BLaER1 (cell line): Measurements from ENCODE around the gene DPP10.

ENCODE experiments used
- H3K27ac ChIP-seq: shearing (Covaris generic); formaldehyde crosslinking; 2 replicates; pipeline ENCODE4 v1.8.1; 2022
- H3K27me3 ChIP-seq: shearing (Covaris generic); formaldehyde crosslinking; 2 replicates; pipeline ENCODE4 v1.8.1; 2022
- H3K36me3 ChIP-seq: shearing (Covaris generic); formaldehyde crosslinking; 2 replicates; pipeline ENCODE4 v1.8.1; 2022
- H3K4me1 ChIP-seq: shearing (Covaris generic); formaldehyde crosslinking; 2 replicates; pipeline ENCODE4 v1.8.1; 2022
- H3K4me2 ChIP-seq: shearing (Covaris generic); formaldehyde crosslinking; 2 replicates; pipeline ENCODE4 v1.8.1; 2022
- H3K4me3 ChIP-seq: shearing (Covaris generic); formaldehyde crosslinking; 2 replicates; pipeline ENCODE4 v1.8.1; 2022
- H3K9ac ChIP-seq: shearing (Covaris generic); formaldehyde crosslinking; 2 replicates; pipeline ENCODE4 v1.8.1; 2022
- H3K9me3 ChIP-seq: shearing (Covaris generic); formaldehyde crosslinking; 2 replicates; pipeline ENCODE4 v1.8.1; 2022
- H4K20me1 ChIP-seq: shearing (Covaris generic); formaldehyde crosslinking; 2 replicates; pipeline ENCODE4 v1.8.1; 2022
- Cebpa-rat ChIP-seq: shearing (Covaris generic); IDR thresholded peaks from 2 replicates; pipeline ENCODE4 v1.8.1; 2022

The DPP10 gene

DNA sequence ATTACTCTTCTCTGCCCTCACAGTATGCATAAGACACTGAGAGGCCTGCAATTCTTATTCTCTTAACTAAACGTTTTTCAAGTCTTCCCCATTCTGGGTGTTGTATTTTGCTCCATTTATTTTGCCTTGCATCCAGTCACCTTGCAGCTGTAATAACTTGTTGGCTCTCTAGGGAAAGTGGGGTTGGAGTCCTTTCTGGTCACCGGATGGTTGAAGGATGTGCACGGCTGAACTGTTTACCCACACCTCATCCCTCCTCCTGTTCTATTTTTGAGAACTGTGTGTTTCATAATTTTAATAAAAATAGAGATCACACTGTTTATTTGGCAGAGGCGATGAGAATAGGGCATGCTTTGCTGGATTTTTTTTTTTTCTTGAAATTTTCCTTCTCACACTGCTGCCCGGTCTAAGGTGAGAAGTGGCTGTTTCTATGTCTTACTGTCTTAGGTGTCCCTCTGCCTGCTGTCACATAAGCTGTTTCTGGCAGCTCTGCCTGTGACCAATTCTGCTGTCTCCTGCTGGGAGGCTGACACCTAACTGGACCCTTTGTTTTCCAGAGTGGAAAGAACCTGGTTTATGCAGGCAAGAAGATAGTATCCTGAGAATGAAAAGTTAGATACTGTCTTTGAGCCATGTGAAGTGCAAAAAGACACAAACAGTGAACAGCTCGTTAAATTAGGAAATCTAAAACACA is 342.6 kb downstream of the DPP10 start:
- no peak overlapping the region for H3K9ac ChIP-seq
- no peaks in the 10 kb centered on the region for H3K27me3 ChIP-seq
- peak overlapping the region; percentile 64 for H3K4me2 ChIP-seq
- no peaks in the 10 kb centered on the region for H3K9me3 ChIP-seq
- H3K4me3 ChIP-seq: no peak overlapping the region
- TF ChIP-seq Cebpa-rat: no peak
- peak overlapping the region; percentile 22; the same call in 1 of the 2 replicates for H3K27ac ChIP-seq
- no peaks in the 10 kb centered on the region for H4K20me1 ChIP-seq
- no peaks in the 10 kb centered on the region for H3K36me3 ChIP-seq
- H3K4me1 ChIP-seq: peaks cover 22% of the 10 kb centered on the region

DNA sequence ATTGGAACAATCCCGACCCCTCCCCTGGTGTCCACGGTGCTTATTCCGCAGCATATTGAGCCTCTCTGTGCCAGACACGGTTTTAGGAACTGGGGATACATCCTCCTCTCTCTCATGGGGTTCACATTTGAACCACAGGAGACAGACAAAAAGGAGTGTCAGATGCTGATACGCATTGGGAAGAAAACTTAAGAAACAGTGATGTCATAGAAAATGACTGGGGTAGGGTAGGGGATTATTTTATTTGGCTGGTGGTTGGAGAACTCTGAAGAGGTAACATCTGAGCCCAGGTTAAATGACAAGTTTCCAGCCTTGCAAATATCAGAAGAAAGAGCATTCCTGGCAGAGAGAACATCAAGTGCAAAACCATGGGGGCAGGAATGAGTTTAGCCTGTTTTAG is 344.5 kb downstream of the DPP10 start:
- H3K4me2 ChIP-seq: no peak overlapping the region
- H3K36me3 ChIP-seq: no peaks in the 10 kb centered on the region
- H4K20me1 ChIP-seq: no peaks in the 10 kb centered on the region
- no peaks in the 10 kb centered on the region for H3K9me3 ChIP-seq
- no peak for TF ChIP-seq Cebpa-rat
- no peaks in the 10 kb centered on the region for H3K27me3 ChIP-seq
- peaks cover 22% of the 10 kb centered on the region for H3K4me1 ChIP-seq
- no peak overlapping the region for H3K4me3 ChIP-seq
- H3K27ac ChIP-seq: no peak overlapping the region
- H3K9ac ChIP-seq: no peak overlapping the region

- Histone ChIP-seq H3K9me3 (no peaks in the 10 kb centered on the region), H3K4me2 (no peak overlapping the region), H3K36me3 (no peaks in the 10 kb centered on the region), H4K20me1 (no peaks in the 10 kb centered on the region), H3K4me1 (peaks cover 22% of the 10 kb centered on the region), H3K27me3 (no peaks in the 10 kb centered on the region), H3K4me3 (no peak overlapping the region), H3K9ac (no peak overlapping the region), H3K27ac (no peak overlapping the region)
- TF ChIP-seq Cebpa-rat: no peak
Observed at GRCh38 chr2:114787486-114787885, 345.0 kb downstream of the DPP10 start.

- H3K36me3 ChIP-seq: no peaks in the 10 kb centered on the region
- no peak overlapping the region for H3K27ac ChIP-seq
- no peak overlapping the region for H3K4me3 ChIP-seq
- H3K4me1 ChIP-seq: peaks cover 7% of the 10 kb centered on the region
- H3K4me2 ChIP-seq: no peak overlapping the region
- TF ChIP-seq Cebpa-rat: no peak
- no peaks in the 10 kb centered on the region for H3K27me3 ChIP-seq
- no peaks in the 10 kb centered on the region for H4K20me1 ChIP-seq
- no peaks in the 10 kb centered on the region for H3K9me3 ChIP-seq
- H3K9ac ChIP-seq: no peak overlapping the region
Observed at GRCh38 chr2:114789989-114790388, 347.5 kb downstream of the DPP10 start.

GRCh38 chr2:114797540-114797939 is 355.1 kb downstream of the DPP10 start:
- Histone ChIP-seq H3K4me2 (no peak overlapping the region), H3K9me3 (no peaks in the 10 kb centered on the region), H3K27me3 (no peaks in the 10 kb centered on the region), H3K4me3 (no peak overlapping the region), H3K9ac (no peak overlapping the region), H3K36me3 (no peaks in the 10 kb centered on the region), H4K20me1 (no peaks in the 10 kb centered on the region), H3K4me1 (no peaks in the 10 kb centered on the region), H3K27ac (no peak overlapping the region)
- TF ChIP-seq Cebpa-rat: no peak

DNA sequence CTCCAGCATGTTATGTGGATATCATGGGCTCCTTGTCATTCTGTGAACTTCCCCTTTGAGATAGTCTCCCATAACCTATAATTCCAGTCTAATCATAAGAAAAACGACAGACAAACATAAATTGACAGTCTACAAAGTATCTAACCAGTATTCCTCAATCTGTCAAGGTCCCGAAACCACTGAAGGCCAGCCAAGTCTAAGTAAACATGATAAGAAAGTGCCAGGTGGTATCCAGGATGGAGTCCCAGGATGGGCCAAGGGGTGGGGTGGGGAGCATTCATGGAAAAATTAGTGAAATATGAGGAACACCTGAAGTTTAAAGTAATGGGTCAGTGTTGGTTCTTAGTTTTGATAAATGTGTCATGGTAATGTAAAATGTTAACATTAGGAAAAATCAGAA is 355.5 kb downstream of the DPP10 start:
- no peaks in the 10 kb centered on the region for H3K36me3 ChIP-seq

DNA sequence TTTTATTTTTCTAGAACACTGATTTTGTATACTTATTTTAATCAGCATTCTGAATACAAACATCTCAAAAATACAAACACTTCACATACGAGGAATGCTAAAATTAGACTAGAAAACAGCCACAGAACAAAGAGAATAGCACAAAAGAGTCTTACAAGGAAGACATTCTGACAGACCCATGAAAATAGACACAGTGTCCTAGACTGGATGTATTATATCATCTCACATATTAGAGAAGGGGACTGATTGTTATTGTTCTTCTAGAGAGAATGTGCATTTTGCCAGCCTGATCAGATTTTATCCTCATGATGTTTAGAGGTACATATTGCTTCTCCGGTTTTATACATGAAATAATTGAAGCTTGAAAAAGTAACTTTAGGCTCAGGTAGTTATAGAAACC is 357.9 kb downstream of the DPP10 start:
- H3K36me3 ChIP-seq: no peaks in the 10 kb centered on the region
- no peaks in the 10 kb centered on the region for H4K20me1 ChIP-seq
- no peaks in the 10 kb centered on the region for H3K4me1 ChIP-seq
- H3K27me3 ChIP-seq: no peaks in the 10 kb centered on the region
- H3K4me3 ChIP-seq: no peak overlapping the region
- no peak overlapping the region for H3K4me2 ChIP-seq
- H3K9me3 ChIP-seq: no peaks in the 10 kb centered on the region
- TF ChIP-seq Cebpa-rat: no peak
- no peak overlapping the region for H3K9ac ChIP-seq
- H3K27ac ChIP-seq: no peak overlapping the region

More for the DNA sequence above, 355.5 kb downstream of the DPP10 start:
- Histone ChIP-seq H4K20me1 (no peaks in the 10 kb centered on the region), H3K4me2 (no peak overlapping the region), H3K27me3 (no peaks in the 10 kb centered on the region), H3K9ac (no peak overlapping the region), H3K4me1 (no peaks in the 10 kb centered on the region), H3K27ac (no peak overlapping the region), H3K4me3 (no peak overlapping the region), H3K9me3 (no peaks in the 10 kb centered on the region)
- no peak for TF ChIP-seq Cebpa-rat

- H3K4me1 ChIP-seq: no peaks in the 10 kb centered on the region
- H3K36me3 ChIP-seq: no peaks in the 10 kb centered on the region
- H4K20me1 ChIP-seq: no peaks in the 10 kb centered on the region
- TF ChIP-seq Cebpa-rat: no peak
- H3K4me2 ChIP-seq: no peak overlapping the region
- no peaks in the 10 kb centered on the region for H3K9me3 ChIP-seq
- no peak overlapping the region for H3K4me3 ChIP-seq
- no peak overlapping the region for H3K9ac ChIP-seq
- H3K27me3 ChIP-seq: no peaks in the 10 kb centered on the region
- H3K27ac ChIP-seq: no peak overlapping the region
Observed at GRCh38 chr2:114805195-114805594, 362.8 kb downstream of the DPP10 start.

DNA sequence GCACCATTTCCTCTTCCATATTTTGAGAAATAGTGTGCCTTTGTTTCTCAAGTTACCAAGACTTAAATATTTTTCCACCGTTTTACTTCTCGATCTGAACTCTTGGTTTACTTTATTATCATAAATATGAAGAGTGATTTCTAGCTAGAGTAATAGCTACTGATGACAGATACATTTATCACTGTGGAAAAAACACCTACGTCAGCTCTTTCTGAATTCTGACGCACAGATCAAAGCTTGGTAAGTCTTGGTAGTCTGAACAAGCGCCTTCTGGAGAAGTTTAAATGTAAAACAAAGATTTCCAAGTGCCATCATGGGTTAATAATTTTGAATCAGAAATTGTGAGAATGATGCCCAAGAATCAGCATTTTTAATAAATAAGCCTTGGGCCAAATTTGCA is 367.7 kb downstream of the DPP10 start:
- H3K27ac ChIP-seq: no peak overlapping the region
- no peaks in the 10 kb centered on the region for H3K36me3 ChIP-seq

GRCh38 chr2:114812261-114812660 is 369.8 kb downstream of the DPP10 start:
- no peak overlapping the region for H3K27ac ChIP-seq
- no peaks in the 10 kb centered on the region for H3K27me3 ChIP-seq
- H3K4me2 ChIP-seq: no peak overlapping the region
- H3K36me3 ChIP-seq: no peaks in the 10 kb centered on the region
- H3K9me3 ChIP-seq: no peaks in the 10 kb centered on the region
- H3K9ac ChIP-seq: no peak overlapping the region
- H3K4me3 ChIP-seq: no peak overlapping the region
- no peaks in the 10 kb centered on the region for H4K20me1 ChIP-seq
- no peaks in the 10 kb centered on the region for H3K4me1 ChIP-seq
- no peak for TF ChIP-seq Cebpa-rat

More for the DNA sequence above, 367.7 kb downstream of the DPP10 start:
- Histone ChIP-seq H3K4me3 (no peak overlapping the region), H3K9me3 (no peaks in the 10 kb centered on the region), H4K20me1 (no peaks in the 10 kb centered on the region), H3K4me2 (no peak overlapping the region), H3K9ac (no peak overlapping the region), H3K4me1 (no peaks in the 10 kb centered on the region), H3K27me3 (no peaks in the 10 kb centered on the region)
- TF ChIP-seq Cebpa-rat: no peak

GRCh38 chr2:114814355-114814754 is 371.9 kb downstream of the DPP10 start:
- H3K4me1 ChIP-seq: no peaks in the 10 kb centered on the region
- H3K4me3 ChIP-seq: no peak overlapping the region
- no peaks in the 10 kb centered on the region for H3K27me3 ChIP-seq
- H4K20me1 ChIP-seq: no peaks in the 10 kb centered on the region
- H3K4me2 ChIP-seq: no peak overlapping the region
- no peaks in the 10 kb centered on the region for H3K9me3 ChIP-seq
- H3K9ac ChIP-seq: no peak overlapping the region
- TF ChIP-seq Cebpa-rat: no peak
- H3K36me3 ChIP-seq: no peaks in the 10 kb centered on the region
- H3K27ac ChIP-seq: no peak overlapping the region
